Stimulated activated naive CD8-positive, alpha-beta T cell treated with anti-CD3 and anti-CD28 coated beads, Interleukin-15, Interleukin-2, amounts not matched to agents 100 U/mL and 50 U/mL, for 24 hours (primary cell): ENCODE measurements around the gene CCDC167.
A peak's percentile ranks its signal among the peaks of the same experiment; 100 is the strongest.

ENCODE experiments used
- ATAC-seq: fragments of 150-1000 bp; cut with Tn5 transposase; one replicate; pipeline ENCODE4 v1.10.0; 2021
- DNase-seq: peaks from one replicate; pipeline ENCODE4 v3.0.0; 2021

Gene CCDC167

GRCh38 chr6:37528541-37528940 is 28.8 kb upstream of the CCDC167 start:
- no peak for ATAC-seq

GRCh38 chr6:37525460-37526357 is 26.0 kb upstream of the CCDC167 start:
- DNase-seq (peak; percentile 32), ATAC-seq (no peak)

More at GRCh38 chr6:37528541-37528940, 28.8 kb upstream of the CCDC167 start:
- no peak for DNase-seq

- no peak for ATAC-seq
- no peak for DNase-seq
Measured at GRCh38 chr6:37524970-37525318, 25.3 kb upstream of the CCDC167 start.

GRCh38 chr6:37524025-37524969 is 24.6 kb upstream of the CCDC167 start:
- no peak for DNase-seq
- no peak for ATAC-seq

- no peak for ATAC-seq
Measured at GRCh38 chr6:37523412-37523811, 23.7 kb upstream of the CCDC167 start.

GRCh38 chr6:37522836-37523235 is 23.1 kb upstream of the CCDC167 start:
- ATAC-seq (no peak), DNase-seq (no peak)

More at GRCh38 chr6:37523412-37523811, 23.7 kb upstream of the CCDC167 start:
- no peak for DNase-seq

- no peak for ATAC-seq
- peak; percentile 38 for DNase-seq
Measured at GRCh38 chr6:37521674-37522073, 22.0 kb upstream of the CCDC167 start.

GRCh38 chr6:37520926-37521325 is 21.2 kb upstream of the CCDC167 start:
- DNase-seq (no peak), ATAC-seq (no peak)

GRCh38 chr6:37519461-37519860 is 19.8 kb upstream of the CCDC167 start:
- DNase-seq: no peak

GRCh38 chr6:37518116-37518515 is 18.4 kb upstream of the CCDC167 start:
- no peak for DNase-seq
- ATAC-seq: no peak

More at GRCh38 chr6:37519461-37519860, 19.8 kb upstream of the CCDC167 start:
- no peak for ATAC-seq

- ATAC-seq (peak; percentile 55), DNase-seq (peak; percentile 70)
Measured at GRCh38 chr6:37517411-37517812, 17.7 kb upstream of the CCDC167 start.

- DNase-seq (no peak), ATAC-seq (peak; percentile 3)
Measured at GRCh38 chr6:37516920-37517405, 17.3 kb upstream of the CCDC167 start.

GRCh38 chr6:37516076-37516919 is 16.6 kb upstream of the CCDC167 start:
- DNase-seq (peak; percentile 88), ATAC-seq (peak; percentile 85)

GRCh38 chr6:37515712-37516075 is 16.0 kb upstream of the CCDC167 start:
- no peak for DNase-seq

GRCh38 chr6:37514837-37515236 is 15.1 kb upstream of the CCDC167 start:
- no peak for ATAC-seq
- DNase-seq: no peak

More at GRCh38 chr6:37515712-37516075, 16.0 kb upstream of the CCDC167 start:
- no peak for ATAC-seq

GRCh38 chr6:37514321-37514771 is 14.7 kb upstream of the CCDC167 start:
- peak; percentile 77 for ATAC-seq
- peak; percentile 58 for DNase-seq

GRCh38 chr6:37513576-37513975 is 13.9 kb upstream of the CCDC167 start:
- ATAC-seq (no peak), DNase-seq (no peak)

GRCh38 chr6:37513155-37513554 is 13.5 kb upstream of the CCDC167 start:
- DNase-seq: no peak
- no peak for ATAC-seq

- no peak for DNase-seq
- no peak for ATAC-seq
Measured at GRCh38 chr6:37512400-37513011, 12.8 kb upstream of the CCDC167 start.

GRCh38 chr6:37511910-37512399 is 12.3 kb upstream of the CCDC167 start:
- no peak for DNase-seq
- no peak for ATAC-seq

GRCh38 chr6:37511201-37511600 is 11.5 kb upstream of the CCDC167 start:
- DNase-seq: no peak
- no peak for ATAC-seq
